Measurements from ENCODE around the gene AGMO.

The AGMO gene

GRCh38 chr7:15463801-15464666 lies 97.8 kb downstream of the AGMO start:
- no peaks in the 10 kb centered on the region for H3K36me3 Mint-ChIP-seq
- no peaks in the 10 kb centered on the region for H3K27me3 Mint-ChIP-seq
- no peak overlapping the region for H3K4me3 Mint-ChIP-seq
- H3K9me3 Mint-ChIP-seq, result no peaks in the 10 kb centered on the region
- no peak overlapping the region for H3K27ac Mint-ChIP-seq
- H3K4me1 Mint-ChIP-seq, result no peaks in the 10 kb centered on the region

GRCh38 chr7:15462721-15463389 lies 99.0 kb downstream of the AGMO start:
- Mint-ChIP-seq H3K27me3 (no peaks in the 10 kb centered on the region), H3K9me3 (no peaks in the 10 kb centered on the region), H3K36me3 (no peaks in the 10 kb centered on the region), H3K4me3 (no peak overlapping the region), H3K27ac (no peak overlapping the region), H3K4me1 (no peaks in the 10 kb centered on the region)

GRCh38 chr7:15461576-15461975 lies 100.2 kb downstream of the AGMO start:
- H3K4me1 Mint-ChIP-seq, result no peaks in the 10 kb centered on the region
- no peak overlapping the region for H3K4me3 Mint-ChIP-seq
- no peak overlapping the region for H3K27ac Mint-ChIP-seq
- H3K9me3 Mint-ChIP-seq, result no peaks in the 10 kb centered on the region
- no peaks in the 10 kb centered on the region for H3K27me3 Mint-ChIP-seq
- H3K36me3 Mint-ChIP-seq, result no peaks in the 10 kb centered on the region

- no peaks in the 10 kb centered on the region for H3K27me3 Mint-ChIP-seq
- no peaks in the 10 kb centered on the region for H3K9me3 Mint-ChIP-seq
- no peak overlapping the region for H3K27ac Mint-ChIP-seq
- H3K4me1 Mint-ChIP-seq, result no peaks in the 10 kb centered on the region
- no peak overlapping the region for H3K4me3 Mint-ChIP-seq
- H3K36me3 Mint-ChIP-seq, result no peaks in the 10 kb centered on the region
These were observed 102.7 kb downstream of the AGMO start for GRCh38 chr7:15459018-15459615.

- Mint-ChIP-seq H3K27me3 (no peaks in the 10 kb centered on the region), H3K27ac (no peak overlapping the region), H3K9me3 (no peaks in the 10 kb centered on the region), H3K4me3 (no peak overlapping the region), H3K36me3 (no peaks in the 10 kb centered on the region), H3K4me1 (no peaks in the 10 kb centered on the region)
These were observed 103.5 kb downstream of the AGMO start for GRCh38 chr7:15457990-15458955.

- Mint-ChIP-seq H3K4me1 (no peaks in the 10 kb centered on the region), H3K9me3 (no peaks in the 10 kb centered on the region), H3K27me3 (no peaks in the 10 kb centered on the region), H3K27ac (no peak overlapping the region), H3K36me3 (no peaks in the 10 kb centered on the region), H3K4me3 (no peak overlapping the region)
These were observed 109.1 kb downstream of the AGMO start for GRCh38 chr7:15452670-15453069.

- Mint-ChIP-seq H3K27me3 (no peaks in the 10 kb centered on the region), H3K27ac (no peak overlapping the region), H3K4me1 (no peaks in the 10 kb centered on the region), H3K4me3 (no peak overlapping the region), H3K9me3 (no peaks in the 10 kb centered on the region), H3K36me3 (no peaks in the 10 kb centered on the region)
These were observed 115.1 kb downstream of the AGMO start for GRCh38 chr7:15446722-15447121.

GRCh38 chr7:15446280-15446679 lies 115.5 kb downstream of the AGMO start:
- no peak overlapping the region for H3K27ac Mint-ChIP-seq
- H3K4me1 Mint-ChIP-seq, result no peaks in the 10 kb centered on the region
- H3K9me3 Mint-ChIP-seq, result no peaks in the 10 kb centered on the region
- H3K4me3 Mint-ChIP-seq, result no peak overlapping the region
- no peaks in the 10 kb centered on the region for H3K27me3 Mint-ChIP-seq
- no peaks in the 10 kb centered on the region for H3K36me3 Mint-ChIP-seq

- Mint-ChIP-seq H3K9me3 (no peaks in the 10 kb centered on the region), H3K4me3 (no peak overlapping the region), H3K36me3 (no peaks in the 10 kb centered on the region), H3K27me3 (no peaks in the 10 kb centered on the region), H3K4me1 (no peaks in the 10 kb centered on the region), H3K27ac (no peak overlapping the region)
These were observed 119.9 kb downstream of the AGMO start for GRCh38 chr7:15441915-15442314.

- Mint-ChIP-seq H3K4me3 (no peak overlapping the region), H3K4me1 (no peaks in the 10 kb centered on the region), H3K9me3 (no peaks in the 10 kb centered on the region), H3K27ac (no peak overlapping the region), H3K36me3 (no peaks in the 10 kb centered on the region), H3K27me3 (no peaks in the 10 kb centered on the region)
These were observed 121.3 kb downstream of the AGMO start for GRCh38 chr7:15440482-15440881.

- H3K9me3 Mint-ChIP-seq, result no peaks in the 10 kb centered on the region
- H3K27me3 Mint-ChIP-seq, result no peaks in the 10 kb centered on the region
- no peaks in the 10 kb centered on the region for H3K4me1 Mint-ChIP-seq
- H3K4me3 Mint-ChIP-seq, result no peak overlapping the region
- H3K36me3 Mint-ChIP-seq, result no peaks in the 10 kb centered on the region
- H3K27ac Mint-ChIP-seq, result no peak overlapping the region
These were observed 122.0 kb downstream of the AGMO start for GRCh38 chr7:15439853-15440252.

- Mint-ChIP-seq H3K4me1 (no peaks in the 10 kb centered on the region), H3K36me3 (no peaks in the 10 kb centered on the region), H3K27me3 (no peaks in the 10 kb centered on the region), H3K9me3 (peaks cover 5% of the 10 kb centered on the region), H3K4me3 (no peak overlapping the region), H3K27ac (no peak overlapping the region)
These were observed 128.7 kb downstream of the AGMO start for GRCh38 chr7:15433151-15433550.

- Mint-ChIP-seq H3K9me3 (peaks cover 5% of the 10 kb centered on the region), H3K27me3 (no peaks in the 10 kb centered on the region), H3K27ac (no peak overlapping the region), H3K36me3 (no peaks in the 10 kb centered on the region), H3K4me1 (no peaks in the 10 kb centered on the region), H3K4me3 (no peak overlapping the region)
These were observed 130.9 kb downstream of the AGMO start for GRCh38 chr7:15430911-15431310.

GRCh38 chr7:15430191-15430590 lies 131.6 kb downstream of the AGMO start:
- Mint-ChIP-seq H3K9me3 (peaks cover 5% of the 10 kb centered on the region), H3K27me3 (no peaks in the 10 kb centered on the region), H3K36me3 (no peaks in the 10 kb centered on the region), H3K4me1 (no peaks in the 10 kb centered on the region), H3K27ac (no peak overlapping the region), H3K4me3 (no peak overlapping the region)

- H3K4me1 Mint-ChIP-seq, result no peaks in the 10 kb centered on the region
- no peaks in the 10 kb centered on the region for H3K27me3 Mint-ChIP-seq
- no peak overlapping the region for H3K4me3 Mint-ChIP-seq
- no peaks in the 10 kb centered on the region for H3K36me3 Mint-ChIP-seq
- peaks cover 9% of the 10 kb centered on the region for H3K9me3 Mint-ChIP-seq
- no peak overlapping the region for H3K27ac Mint-ChIP-seq
These were observed 137.3 kb downstream of the AGMO start for GRCh38 chr7:15424468-15424867.

All from activated naive CD4-positive, alpha-beta T cell treated with anti-CD3 and anti-CD28 coated beads, Interleukin-2, amount 50 U/mL, for 24 hours (primary cell).